K562 (cell line): Measurements from ENCODE around the gene YKT6. TPM values are rescaled to one million over a fixed set of nuclear protein-coding genes. Genes with fewer than 3 reads are reported as not detected.

Experiments used
- ATAC-seq: fragments of 200-7000 bp; cut with Tn5 transposase; 3 replicates; pipeline ENCODE4 v1.9.1; 2020; ENCODE audit warnings: moderate library complexity
- BruUV-seq: library from RNA; stranded (reverse); fragments of 400-500 nt; replicated peaks from 2 replicates; lab custom pipeline; 2021; lab: Mats Ljungman, UMichigan
- CTCF ChIA-PET: fragments of 300-600 bp; formaldehyde crosslinking; extraction: SDS; loops from one replicate; lab custom pipeline; 2021; ENCODE audit warnings: low intra/inter-chr PET ratio; lab: Yijun Ruan, JAX
- POLR2A ChIA-PET: fragments of 300-600, 350-650 bp; sonication (Branson Sonifier 250); formaldehyde crosslinking; extraction: SDS; loops from one replicate; lab custom pipeline; 2021; ENCODE audit warnings: antibody characterized with exemption, inconsistent platforms; lab: Yijun Ruan, JAX
- DNase-seq, 4 experiments: peaks; one replicate each; pipeline versions ENCODE4 v3.0.0 to v3.0.0-alpha.2; 2011 to 2018; ENCODE audit warnings: low spot score in 3 of 4, mixed read lengths in 3 of 4; ENCODE audit errors: extremely low read depth in 1 of 4
- FAIRE-seq: peaks from 2 replicates; lab custom pipeline; 2011; peaks lifted over from hg19 to GRCh38; lab: Jason Lieb, UNC
- H2AFZ ChIP-seq: 2 replicates; pipeline ENCODE4 v1.6.0; 2011; ENCODE audit warnings: low read depth, low read length, control low read depth, inconsistent platforms
- H3K27ac ChIP-seq: fragments of 200-600 bp; 3 replicates; pipeline ENCODE4 v1.8.0; 2011; ENCODE audit warnings: low read depth, mild to moderate bottlenecking, control low read depth, inconsistent platforms, low read length, moderate library complexity, mixed read lengths; ENCODE audit errors: extremely low read depth
- H3K27me3 ChIP-seq, 2 experiments: fragments of 300-600 bp in 1 of 2; 2 replicates in 1 of 2; 3 replicates in 1 of 2; pipeline versions ENCODE4 v1.6.0 to v1.8.0; 2011; ENCODE audit warnings: inconsistent platforms in 2 of 2, low read length in 2 of 2, mild to moderate bottlenecking in 1 of 2, mixed read lengths in 1 of 2, moderate library complexity in 1 of 2; ENCODE audit not compliant: control insufficient read depth in 2 of 2, insufficient read depth in 2 of 2
- H3K36me3 ChIP-seq: fragments of 300-600 bp; 3 replicates; pipeline ENCODE4 v1.8.0; 2011; ENCODE audit warnings: mild to moderate bottlenecking, low read length, inconsistent platforms; ENCODE audit not compliant: control insufficient read depth, insufficient read depth
- H3K4me1 ChIP-seq, 2 experiments: fragments of 200-600 bp in 1 of 2; replicated peaks in 1 of 2; 2 replicates in 1 of 2; 3 replicates in 1 of 2; pipeline versions ENCODE4 v1.5.1 to v1.8.0; 2011; ENCODE audit warnings: inconsistent platforms in 2 of 2, low read length in 2 of 2, mild to moderate bottlenecking in 1 of 2, mixed read lengths in 1 of 2, moderate library complexity in 1 of 2; ENCODE audit not compliant: control insufficient read depth in 2 of 2, insufficient read depth in 2 of 2
- H3K4me2 ChIP-seq: 2 replicates; pipeline ENCODE4 v1.6.1; 2011; ENCODE audit warnings: low read length, control low read depth, inconsistent platforms, mixed read lengths; ENCODE audit not compliant: insufficient read depth
- H3K4me3 ChIP-seq: fragments of 200-600 bp; sonication (generic), shearing (Covaris generic); 2 replicates; pipeline ENCODE4 v1.5.1; 2016; ENCODE audit warnings: control low read depth, inconsistent platforms
- H3K79me2 ChIP-seq: fragments of 200-600 bp; 3 replicates; pipeline ENCODE4 v1.8.0; 2011; ENCODE audit warnings: low read length, inconsistent platforms; ENCODE audit not compliant: control insufficient read depth, insufficient read depth
- H3K9ac ChIP-seq, 2 experiments: 2 replicates each; pipeline versions ENCODE4 v1.6.0 to v1.6.1; 2011; ENCODE audit warnings: low read depth in 2 of 2, low read length in 2 of 2, control low read depth in 1 of 2, inconsistent platforms in 1 of 2, mild to moderate bottlenecking in 1 of 2, mixed read lengths in 1 of 2; ENCODE audit not compliant: insufficient read depth in 1 of 2
- H3K9me1 ChIP-seq: one replicate; pipeline ENCODE4 v1.6.0; 2011; ENCODE audit warnings: inconsistent platforms, mild to moderate bottlenecking, low read length, moderate library complexity; ENCODE audit not compliant: control insufficient read depth, insufficient read depth
- H3K9me3 ChIP-seq: replicated peaks from 2 replicates; pipeline ENCODE4 v1.5.1; 2011; ENCODE audit warnings: low read depth, low read length, inconsistent platforms; ENCODE audit not compliant: control insufficient read depth, insufficient read depth
- H4K20me1 ChIP-seq: replicated peaks from 2 replicates; pipeline ENCODE4 v1.6.1; 2011; ENCODE audit warnings: low read length, inconsistent platforms, mixed read lengths; ENCODE audit not compliant: control insufficient read depth, insufficient read depth
- CHCHD3 ChIP-seq: fragments of 250-450 bp; sonication (Bioruptor Pico); IDR thresholded peaks from 2 replicates; pipeline ENCODE4 v2.1.2; 2022; ENCODE audit warnings: mild to moderate bottlenecking
- ETV1 ChIP-seq: fragments of 450-650 bp; conservative IDR thresholded peaks from 2 replicates; pipeline ENCODE4 v1.6.1; 2016; ENCODE audit warnings: missing genetic modification characterization, control low read depth, low read depth, missing compliant biosample characterization
- SNIP1 ChIP-seq: fragments of 450-650 bp; IDR thresholded peaks from 2 replicates; pipeline ENCODE4 v1.7.1; 2017; ENCODE audit warnings: low read depth, mild to moderate bottlenecking
- ZBTB1 ChIP-seq: sonication (generic); formaldehyde crosslinking; IDR thresholded peaks from 2 replicates; pipeline ENCODE4 v1.8.1; 2023; ENCODE audit warnings: missing genetic modification reagents, low read depth, mild to moderate bottlenecking, borderline replicate concordance
- ZNF124 ChIP-seq: sonication (generic); formaldehyde crosslinking; IDR thresholded peaks from 2 replicates; pipeline ENCODE4 v1.8.1; 2022; ENCODE audit warnings: missing genetic modification reagents
- ZNF143 ChIP-seq: sonication (generic); formaldehyde crosslinking; IDR thresholded peaks from 2 replicates; pipeline ENCODE4 v1.9.0; 2022; ENCODE audit warnings: mild to moderate bottlenecking, missing genetic modification reagents
- ZNF699 ChIP-seq: fragments of 250-450 bp; sonication (Bioruptor Pico); IDR thresholded peaks from 2 replicates; pipeline ENCODE4 v1.8.0; 2021; ENCODE audit warnings: mild to moderate bottlenecking, moderate library complexity; ENCODE audit not compliant: insufficient replicate concordance
- WGBS: fragments of 100-300 bp; shearing (Covaris generic); methylation state at CpG from one replicate; pipeline ENCODE4 v1.1.6; 2016; ENCODE audit warnings: low coverage, mixed read lengths; ENCODE audit not compliant: insufficient coverage; ENCODE audit errors: missing lambda C conversion rate; 5-methylcytosine and 5-hydroxymethylcytosine counted together
- in situ Hi-C: fragments of 300-500 bp; cut with MboI; formaldehyde crosslinking; loops from 4 replicates; pipeline ENCODE4 v1.15.0; 2018; ENCODE audit warnings: inconsistent platforms, mixed read lengths
- intact Hi-C: fragments of 100-400 bp; cut with micrococcal nuclease; formaldehyde crosslinking; loops from 2 replicates; pipeline ENCODE4 v1.14.2; 2022
- polyA plus RNA-seq, 8 experiments: library from polyadenylated mRNA; depleted of rRNA in 4 of 8; stranded (reverse) in 5 of 8; unstranded in 3 of 8; fragments of >200 nt; fragmentation: Nextera tagmentation in 2 of 8; fragmentation: Illumina TruSeq in 1 of 8; extraction: Ambion mirVana in 2 of 8; extraction: Trizol in 1 of 8; gene quantifications; 2 replicates each; pipeline versions ENCODE4 v1.2.1 to v1.2.3, GENCODE V29; 2011 to 2014; ENCODE audit warnings: inconsistent platforms in 1 of 8, missing spikeins in 1 of 8
- total RNA-seq, 7 experiments: library from RNA; depleted of rRNA in 6 of 7; stranded (reverse); fragments of >200 nt in 6 of 7; fragmentation: Illumina TruSeq in 2 of 7; extraction: Trizol in 2 of 7; gene quantifications; 2 replicates each; pipeline versions ENCODE4 v1.2.1 to v1.2.3, GENCODE V29; 2011 to 2021; ENCODE audit warnings: low replicate concordance in 1 of 7

Gene YKT6
- total and polyA plus RNA-seq, 9 of the 15 experiments (the other 6 are each of a cell fraction or from before 2014, with no cell fraction given), result 1.6 to 90.6 (median 75.1) TPM

GRCh38 chr7:44213206-44213876 is 12.6 kb downstream of the YKT6 start:
- no peaks in the 10 kb centered on the region for H3K79me2 ChIP-seq
- H3K9me3 ChIP-seq, result no peaks in the 10 kb centered on the region
- no peaks in the 10 kb centered on the region for H3K27me3 ChIP-seq
- H3K36me3 ChIP-seq, result peaks cover 48% of the 10 kb centered on the region; the same call in 2 of the 3 replicates
- peaks cover 15% of the 10 kb centered on the region for H4K20me1 ChIP-seq
- H3K4me3 ChIP-seq, result no peak overlapping the region
- DNase-seq (no peak), ATAC-seq (no peak), FAIRE-seq (no peak)
- peak overlapping the region; percentile 48; the same call in 1 of the 2 replicates for H3K4me2 ChIP-seq
- 88% methylated on average over 3 of the region's 3 CpGs for WGBS
- POLR2A ChIA-PET, result interaction anchor here (0.9 to 2.1 kb wide), 2 partner anchors 10 to 11 kb away, joined by 6 to 8 read pairs; no protein-coding TSS in a partner anchor
- H3K9ac ChIP-seq, result peak overlapping the region; percentile 17 to 83; a peak in 3 of 4 replicates
- peaks cover 9% of the 10 kb centered on the region for H3K9me1 ChIP-seq
- intact Hi-C loops (no loop called here), in situ Hi-C loops (no loop called here)
- TF ChIP-seq ZNF699 (CRISPR knock-in tag) (no peak), CHCHD3 (CRISPR knock-in tag) (no peak), ZNF143 (no peak), ZNF124 (no peak), ZBTB1 (CRISPR knock-in tag) (no peak), SNIP1 (no peak), ETV1 (tag) (no peak)
- peak overlapping the region; percentile 43; the same call in 2 of the 3 replicates for H3K27ac ChIP-seq
- no peak overlapping the region for H2AFZ ChIP-seq
- H3K4me1 ChIP-seq, result peaks cover 13 to 37% of the 10 kb centered on the region in 2 experiments; a peak in 4 of 5 replicates
- CTCF ChIA-PET, result interaction anchor here (0.6 kb wide), 1 partner anchor 1046 kb away, joined by 3 read pairs; no protein-coding TSS in a partner anchor
- BruUV-seq, result no TSS peak
